Gastroesophageal sphincter (tissue), 3 donors: ENCODE measurements around the gene RNF19B.

ENCODE experiments used
- EP300 ChIP-seq: sonication (generic); formaldehyde crosslinking; IDR thresholded peaks from one replicate; pipeline ENCODE4 v1.6.1; 2017; ENCODE audit warnings: antibody characterized with exemption, mild to moderate bottlenecking
- POLR2A ChIP-seq, 2 donors: fragments of 450-650 bp; IDR thresholded peaks; one replicate each; pipeline ENCODE4 v1.6.1; 2017; ENCODE audit warnings: antibody characterized with exemption in 2 of 2, mild to moderate bottlenecking in 2 of 2, moderate library complexity in 1 of 2
- POLR2AphosphoS5 ChIP-seq: sonication (generic); formaldehyde crosslinking; IDR thresholded peaks from one replicate; pipeline ENCODE4 v1.6.1; 2017; ENCODE audit warnings: antibody characterized with exemption
- TF ChIP-seq, protein P1 (sequence below), 4 experiments: fragments of 200-600 bp in 2 of 4; fragments of 450-650 bp in 2 of 4; sonication (generic) in 1 of 4; IDR thresholded peaks; one replicate each; pipeline ENCODE4 v1.5.1; 2017 to 2019; ENCODE audit warnings: antibody characterized with exemption in 4 of 4, mild to moderate bottlenecking in 2 of 4, moderate library complexity in 2 of 4

DNA sequence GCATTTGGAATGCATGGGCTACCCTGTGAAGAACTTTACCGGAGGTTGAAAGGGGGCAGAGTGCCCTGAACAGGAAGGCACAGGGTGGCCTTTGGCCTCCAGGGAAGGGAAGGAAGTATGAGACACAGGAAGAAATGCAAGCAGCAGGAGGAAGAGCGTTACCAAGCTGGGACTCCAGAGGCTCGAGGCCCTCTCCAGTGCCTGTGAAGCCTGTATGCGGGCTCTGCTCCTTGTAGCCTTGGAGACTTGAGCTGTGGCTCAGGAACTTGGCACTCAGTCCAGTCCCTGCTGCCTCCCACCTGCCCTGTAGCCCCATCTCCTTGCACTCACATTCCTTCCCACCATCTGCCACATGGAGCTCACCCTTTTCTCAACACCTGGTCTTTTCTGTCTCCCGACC is 33.5 kb upstream of the RNF19B start:
- TF ChIP-seq, protein P1, sequence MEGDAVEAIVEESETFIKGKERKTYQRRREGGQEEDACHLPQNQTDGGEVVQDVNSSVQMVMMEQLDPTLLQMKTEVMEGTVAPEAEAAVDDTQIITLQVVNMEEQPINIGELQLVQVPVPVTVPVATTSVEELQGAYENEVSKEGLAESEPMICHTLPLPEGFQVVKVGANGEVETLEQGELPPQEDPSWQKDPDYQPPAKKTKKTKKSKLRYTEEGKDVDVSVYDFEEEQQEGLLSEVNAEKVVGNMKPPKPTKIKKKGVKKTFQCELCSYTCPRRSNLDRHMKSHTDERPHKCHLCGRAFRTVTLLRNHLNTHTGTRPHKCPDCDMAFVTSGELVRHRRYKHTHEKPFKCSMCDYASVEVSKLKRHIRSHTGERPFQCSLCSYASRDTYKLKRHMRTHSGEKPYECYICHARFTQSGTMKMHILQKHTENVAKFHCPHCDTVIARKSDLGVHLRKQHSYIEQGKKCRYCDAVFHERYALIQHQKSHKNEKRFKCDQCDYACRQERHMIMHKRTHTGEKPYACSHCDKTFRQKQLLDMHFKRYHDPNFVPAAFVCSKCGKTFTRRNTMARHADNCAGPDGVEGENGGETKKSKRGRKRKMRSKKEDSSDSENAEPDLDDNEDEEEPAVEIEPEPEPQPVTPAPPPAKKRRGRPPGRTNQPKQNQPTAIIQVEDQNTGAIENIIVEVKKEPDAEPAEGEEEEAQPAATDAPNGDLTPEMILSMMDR (IDR thresholded peaks at IDR 0.05): no peak
- TF ChIP-seq POLR2AphosphoS5: no peak
- TF ChIP-seq POLR2A (IDR thresholded peaks at IDR 0.05): no peak
- no peak for TF ChIP-seq EP300
